GM20431 (cell line): ENCODE measurements around the gene AP3B2.
"Not testable (repeated sequence)": the region's sequence is repeated elsewhere in the genome, so short reads cannot be mapped to it uniquely, and the experiment has no call there.

Experiments used
- in situ Hi-C: fragments of 300-500 bp; cut with MseI, MboI; formaldehyde crosslinking; loops from one replicate; pipeline ENCODE4 v1.15.0; 2020; ENCODE audit warnings: low sequenced_read_pairs; ENCODE audit not compliant: unreplicated experiment

The AP3B2 gene

GRCh38 chr15:82709421-82710207 lies at the start of gene AP3B2:
TSS of gene AP3B2 (minus strand) at chr15:82709875. CDS start at chr15:82709706, 169 bp downstream.
- in situ Hi-C loops, result no loop called here

- in situ Hi-C loops, result no loop called here
Observed at GRCh38 chr15:82751308-82751707, 41.6 kb upstream of the AP3B2 start.

- in situ Hi-C loops, result no loop called here
Observed at GRCh38 chr15:82750831-82751180, 41.1 kb upstream of the AP3B2 start.

- in situ Hi-C loops, result no loop called here
Observed at GRCh38 chr15:82749951-82750830, 40.5 kb upstream of the AP3B2 start.

- in situ Hi-C loops, result no loop called here
Observed at GRCh38 chr15:82748315-82748714, 38.6 kb upstream of the AP3B2 start.

- in situ Hi-C loops, result no loop called here
Observed at GRCh38 chr15:82743810-82744209, 34.1 kb upstream of the AP3B2 start.

GRCh38 chr15:82742134-82742533 lies 32.5 kb upstream of the AP3B2 start:
- in situ Hi-C loops, result no loop called here

GRCh38 chr15:82739086-82739485 lies 29.4 kb upstream of the AP3B2 start:
- in situ Hi-C loops, result no loop called here

GRCh38 chr15:82737975-82738374 lies 28.3 kb upstream of the AP3B2 start:
- in situ Hi-C loops, result no loop called here

GRCh38 chr15:82731527-82731926 lies 21.9 kb upstream of the AP3B2 start:
- in situ Hi-C loops, result no loop called here

- in situ Hi-C loops, result no loop called here
Observed at GRCh38 chr15:82730022-82730530, 20.4 kb upstream of the AP3B2 start.

- in situ Hi-C loops, result no loop called here
Observed at GRCh38 chr15:82726816-82727215, 17.1 kb upstream of the AP3B2 start.

GRCh38 chr15:82715003-82715402 lies 5.3 kb upstream of the AP3B2 start:
- in situ Hi-C loops, result no loop called here

GRCh38 chr15:82714016-82714415 lies 4.3 kb upstream of the AP3B2 start:
- in situ Hi-C loops, result no loop called here

GRCh38 chr15:82712036-82712435 lies 2.4 kb upstream of the AP3B2 start:
- in situ Hi-C loops, result no loop called here

GRCh38 chr15:82710926-82711490 lies 1.3 kb upstream of the AP3B2 start:
- in situ Hi-C loops, result no loop called here

- in situ Hi-C loops, result no loop called here
Observed at GRCh38 chr15:82710208-82710555, 507 bp upstream of the AP3B2 start.

- in situ Hi-C loops, result no loop called here
Observed at GRCh38 chr15:82709081-82709420, 624 bp downstream of the AP3B2 start.

GRCh38 chr15:82705856-82706255 lies 3.8 kb downstream of the AP3B2 start:
- in situ Hi-C loops, result not testable (repeated sequence)

GRCh38 chr15:82699726-82700125 lies 9.9 kb downstream of the AP3B2 start:
- in situ Hi-C loops, result no loop called here
